GM12873 (cell line): ENCODE results near the gene UBASH3A.

ENCODE experiments used
- CTCF ChIP-seq: IDR thresholded peaks from 2 replicates; pipeline ENCODE4 v1.5.1; 2012; ENCODE audit warnings: low read depth, mild to moderate bottlenecking, moderate library complexity, low read length, control low read depth; ENCODE audit not compliant: insufficient read depth; ENCODE audit errors: missing control alignments

The UBASH3A gene

DNA sequence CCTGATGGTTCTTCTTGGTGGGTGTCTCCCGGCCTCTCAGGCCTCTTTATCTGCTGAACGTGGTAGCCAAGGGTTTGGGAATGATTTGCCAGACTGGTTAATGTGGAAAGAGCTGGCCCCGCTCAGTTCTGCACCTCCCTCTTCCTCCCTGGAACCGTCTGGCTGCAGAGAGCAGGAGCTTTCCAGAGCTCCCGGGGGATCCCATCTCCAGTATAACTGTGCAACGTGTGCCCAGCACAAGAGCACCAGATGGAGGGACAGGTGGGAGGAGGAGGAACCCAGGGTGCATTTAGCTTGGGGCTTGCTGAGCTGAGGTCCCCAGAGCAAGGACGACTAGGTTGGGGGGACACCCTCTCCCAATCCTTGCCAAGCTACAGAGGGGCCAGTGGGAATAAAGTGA, 42.4 kb upstream of the UBASH3A start:
- no peak for TF ChIP-seq CTCF

- no peak for TF ChIP-seq CTCF
These were observed 41.5 kb upstream of the UBASH3A start for GRCh38 chr21:42362198-42362597.

DNA sequence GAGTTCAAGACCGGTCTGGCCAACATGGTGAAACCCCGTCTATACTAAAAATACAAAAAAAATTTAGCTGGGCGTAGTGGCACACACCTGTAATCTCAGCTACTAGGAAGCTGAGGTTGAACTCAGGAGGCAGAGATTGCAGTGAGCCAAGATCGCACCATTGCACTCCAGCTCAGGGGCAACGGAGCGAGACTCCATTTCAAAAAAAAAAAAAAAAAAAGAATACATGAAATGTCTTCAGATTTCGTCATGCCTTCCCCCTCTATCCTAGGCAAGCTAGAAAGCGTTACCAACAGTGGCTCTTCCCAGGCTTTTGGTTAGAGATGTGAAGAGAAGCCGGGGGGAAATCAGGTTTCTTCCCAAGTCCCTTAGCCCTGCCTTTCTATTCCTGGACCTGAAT, 41.0 kb upstream of the UBASH3A start:
- TF ChIP-seq CTCF, result no peak

DNA sequence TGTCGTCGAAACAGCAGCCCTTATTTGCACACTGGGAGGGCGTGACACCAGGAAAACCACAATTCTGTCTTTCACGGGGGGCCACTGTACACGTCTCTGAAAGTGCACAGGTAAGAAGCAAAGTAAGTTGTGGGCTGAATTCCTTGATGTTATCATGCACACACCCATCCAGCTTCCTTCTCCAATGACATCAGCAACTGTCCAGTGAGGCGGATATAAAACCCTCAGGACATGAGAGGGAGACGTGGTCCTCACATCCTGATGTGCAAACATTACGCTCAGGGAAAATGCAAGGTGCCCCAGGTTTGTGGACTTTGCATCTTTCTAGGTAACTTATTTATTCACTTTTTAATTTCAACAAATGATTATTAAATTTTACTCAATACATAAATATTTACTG, 40.4 kb upstream of the UBASH3A start:
- no peak for TF ChIP-seq CTCF

DNA sequence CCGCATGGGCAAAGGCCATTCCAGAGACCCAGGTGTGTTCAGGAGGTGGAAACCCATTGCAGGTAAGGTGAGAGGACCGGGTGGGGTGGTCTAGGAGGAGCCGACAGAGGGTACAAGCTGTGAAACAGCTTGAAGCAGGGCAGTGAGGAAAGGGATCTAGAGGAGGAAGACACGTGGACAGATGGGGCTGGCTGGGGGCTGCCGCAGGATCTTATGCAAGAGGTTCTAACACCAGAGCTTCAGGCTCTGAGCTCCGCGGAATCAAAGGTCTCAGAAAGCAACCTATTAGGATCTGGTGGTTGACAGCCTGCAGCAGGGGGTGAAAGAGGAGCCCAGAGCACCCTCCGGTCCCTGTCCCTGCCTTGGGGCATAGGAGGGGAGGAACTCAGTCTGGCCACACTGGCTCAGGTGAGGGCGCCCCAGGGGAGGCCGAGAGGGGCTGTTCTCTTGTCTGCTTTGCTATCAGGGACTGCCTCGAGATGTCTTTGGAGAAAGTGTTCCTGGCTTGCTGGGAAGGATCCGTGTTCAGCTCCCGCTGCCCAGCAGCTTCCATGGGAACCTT, 39.3 kb upstream of the UBASH3A start:
- no peak for TF ChIP-seq CTCF

- TF ChIP-seq CTCF, result no peak
These were observed 37.9 kb upstream of the UBASH3A start for GRCh38 chr21:42365770-42366169.

- TF ChIP-seq CTCF, result no peak
These were observed 37.3 kb upstream of the UBASH3A start, which contains the start of gene TFF1 for GRCh38 chr21:42366292-42367010. Gene TFF1, minus strand, starts transcription at chr21:42366535. Its CDS starts 40 bp downstream, at chr21:42366495.
